Testis (tissue), 2 donors: ENCODE data around the gene HTT.

Source experiments
- POLR2A ChIP-seq: fragments of 450-650 bp; IDR thresholded peaks from one replicate; pipeline ENCODE4 v1.6.1; 2017; ENCODE audit warnings: antibody characterized with exemption, mild to moderate bottlenecking, moderate library complexity
- TF ChIP-seq, protein P1 (sequence below), 3 experiments: fragments of 450-650 bp in 2 of 3; fragments of 200-600 bp in 1 of 3; sonication (generic) in 1 of 3; IDR thresholded peaks; one replicate each; pipeline ENCODE4 v1.5.1; 2016 to 2019; ENCODE audit warnings: antibody characterized with exemption in 3 of 3, mild to moderate bottlenecking in 2 of 3, moderate library complexity in 1 of 3

DNA sequence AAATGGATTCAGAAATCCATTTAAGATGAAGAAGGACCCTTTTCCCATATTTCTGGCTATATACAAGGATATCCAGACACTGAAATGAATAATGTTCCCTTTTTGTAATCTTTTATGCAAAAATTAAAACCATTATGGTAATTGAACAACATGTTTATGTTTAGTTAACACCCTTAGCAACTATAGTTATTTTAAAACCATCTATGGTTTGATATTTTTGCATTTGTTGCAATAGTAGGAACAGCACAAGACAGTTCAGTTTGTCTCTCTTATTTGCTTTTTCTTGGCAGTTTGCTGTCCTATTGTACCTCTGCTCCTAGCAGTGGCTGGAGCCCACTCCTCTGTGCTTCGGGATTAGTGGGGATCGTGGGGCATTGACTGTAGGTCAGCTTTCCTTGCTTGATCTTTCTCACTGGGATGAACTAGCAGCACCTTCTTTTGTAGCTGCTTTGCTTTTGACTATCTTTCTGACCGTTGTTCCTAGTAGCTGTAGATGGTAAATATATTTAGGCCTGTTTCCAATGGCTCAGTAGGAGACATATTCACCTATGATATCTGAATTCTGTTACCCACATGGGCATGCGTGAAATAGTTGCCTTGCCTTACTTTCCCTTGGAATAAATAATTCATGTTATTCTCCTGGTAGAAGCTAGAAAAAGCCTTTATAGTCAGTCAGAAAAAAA, 12.8 kb downstream of the HTT start:
- TF ChIP-seq, protein P1, sequence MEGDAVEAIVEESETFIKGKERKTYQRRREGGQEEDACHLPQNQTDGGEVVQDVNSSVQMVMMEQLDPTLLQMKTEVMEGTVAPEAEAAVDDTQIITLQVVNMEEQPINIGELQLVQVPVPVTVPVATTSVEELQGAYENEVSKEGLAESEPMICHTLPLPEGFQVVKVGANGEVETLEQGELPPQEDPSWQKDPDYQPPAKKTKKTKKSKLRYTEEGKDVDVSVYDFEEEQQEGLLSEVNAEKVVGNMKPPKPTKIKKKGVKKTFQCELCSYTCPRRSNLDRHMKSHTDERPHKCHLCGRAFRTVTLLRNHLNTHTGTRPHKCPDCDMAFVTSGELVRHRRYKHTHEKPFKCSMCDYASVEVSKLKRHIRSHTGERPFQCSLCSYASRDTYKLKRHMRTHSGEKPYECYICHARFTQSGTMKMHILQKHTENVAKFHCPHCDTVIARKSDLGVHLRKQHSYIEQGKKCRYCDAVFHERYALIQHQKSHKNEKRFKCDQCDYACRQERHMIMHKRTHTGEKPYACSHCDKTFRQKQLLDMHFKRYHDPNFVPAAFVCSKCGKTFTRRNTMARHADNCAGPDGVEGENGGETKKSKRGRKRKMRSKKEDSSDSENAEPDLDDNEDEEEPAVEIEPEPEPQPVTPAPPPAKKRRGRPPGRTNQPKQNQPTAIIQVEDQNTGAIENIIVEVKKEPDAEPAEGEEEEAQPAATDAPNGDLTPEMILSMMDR (IDR thresholded peaks at IDR 0.05): no peak
- TF ChIP-seq POLR2A: no peak
